SK-N-MC (cell line): ENCODE results near the gene CHRNA4.

Source experiments
- EZH2 ChIP-seq: fragments of 200-600 bp; sonication (generic); IDR thresholded peaks from one replicate; pipeline ENCODE4 v1.6.1; 2017; ENCODE audit warnings: antibody characterized with exemption
- POLR2AphosphoS5 ChIP-seq: IDR thresholded peaks from 2 replicates; pipeline ENCODE4 v1.6.1; 2012; ENCODE audit warnings: mild to moderate bottlenecking, low read depth, low read length, borderline replicate concordance

GRCh38 chr20:63359937-63360849 lies 956 bp downstream of the CHRNA4 start:
- TF ChIP-seq EZH2 (no peak), POLR2AphosphoS5 (no peak)
